LNCAP (cell line): ENCODE data around the gene ZNF552.
"Not testable (repeated sequence)": the region's sequence is repeated elsewhere in the genome, so short reads cannot be mapped to it uniquely, and the experiment has no call there.

Source experiments
- TF ChIP-seq, protein P1 (sequence below): fragments of 450-650 bp; IDR thresholded peaks from 2 replicates; pipeline ENCODE4 v1.5.1; 2017; ENCODE audit warnings: mild to moderate bottlenecking

ZNF552 gene

DNA sequence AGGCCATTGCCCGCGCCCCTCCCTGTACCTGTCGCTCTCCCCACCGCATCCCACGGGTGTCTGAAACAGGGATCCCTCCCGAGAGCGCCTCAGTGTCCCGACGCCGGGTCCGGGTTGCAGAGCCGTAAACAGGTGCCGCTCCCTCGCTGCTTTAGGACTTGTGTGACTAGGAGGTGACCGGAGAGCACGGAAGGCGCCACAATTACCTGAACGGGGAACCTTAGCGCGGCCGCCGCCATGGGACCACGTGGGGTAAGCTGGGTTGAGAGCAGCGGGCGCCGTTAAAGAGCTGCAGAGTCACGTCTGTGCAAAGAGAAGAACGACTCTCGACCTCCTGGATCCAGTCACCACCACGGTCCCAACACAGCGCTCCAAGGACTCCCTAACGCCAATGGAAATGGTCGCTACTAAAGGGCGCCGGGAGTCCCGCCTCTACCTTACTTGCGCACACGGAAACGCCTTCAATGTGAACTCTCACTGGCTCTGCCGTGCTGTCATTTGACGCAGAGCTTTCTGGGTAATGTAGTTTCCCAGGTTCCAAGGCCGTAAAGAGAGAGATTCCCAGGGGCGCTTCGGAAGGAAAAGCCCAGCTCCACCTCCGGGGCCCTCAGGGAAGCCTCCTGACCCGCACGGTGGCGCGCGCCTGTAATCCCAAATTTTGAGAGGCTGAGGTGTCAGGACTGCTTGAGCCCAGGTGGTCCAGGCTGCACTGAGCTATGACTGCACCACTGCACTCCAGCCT, at the start of gene ZNF552:
Gene ZNF552, minus strand, starts transcription at position 409 of the 742 bp plus-strand sequence. Its CDS starts 170 bp downstream, at position 239.
- TF ChIP-seq, protein P1, sequence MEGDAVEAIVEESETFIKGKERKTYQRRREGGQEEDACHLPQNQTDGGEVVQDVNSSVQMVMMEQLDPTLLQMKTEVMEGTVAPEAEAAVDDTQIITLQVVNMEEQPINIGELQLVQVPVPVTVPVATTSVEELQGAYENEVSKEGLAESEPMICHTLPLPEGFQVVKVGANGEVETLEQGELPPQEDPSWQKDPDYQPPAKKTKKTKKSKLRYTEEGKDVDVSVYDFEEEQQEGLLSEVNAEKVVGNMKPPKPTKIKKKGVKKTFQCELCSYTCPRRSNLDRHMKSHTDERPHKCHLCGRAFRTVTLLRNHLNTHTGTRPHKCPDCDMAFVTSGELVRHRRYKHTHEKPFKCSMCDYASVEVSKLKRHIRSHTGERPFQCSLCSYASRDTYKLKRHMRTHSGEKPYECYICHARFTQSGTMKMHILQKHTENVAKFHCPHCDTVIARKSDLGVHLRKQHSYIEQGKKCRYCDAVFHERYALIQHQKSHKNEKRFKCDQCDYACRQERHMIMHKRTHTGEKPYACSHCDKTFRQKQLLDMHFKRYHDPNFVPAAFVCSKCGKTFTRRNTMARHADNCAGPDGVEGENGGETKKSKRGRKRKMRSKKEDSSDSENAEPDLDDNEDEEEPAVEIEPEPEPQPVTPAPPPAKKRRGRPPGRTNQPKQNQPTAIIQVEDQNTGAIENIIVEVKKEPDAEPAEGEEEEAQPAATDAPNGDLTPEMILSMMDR: no peak

DNA sequence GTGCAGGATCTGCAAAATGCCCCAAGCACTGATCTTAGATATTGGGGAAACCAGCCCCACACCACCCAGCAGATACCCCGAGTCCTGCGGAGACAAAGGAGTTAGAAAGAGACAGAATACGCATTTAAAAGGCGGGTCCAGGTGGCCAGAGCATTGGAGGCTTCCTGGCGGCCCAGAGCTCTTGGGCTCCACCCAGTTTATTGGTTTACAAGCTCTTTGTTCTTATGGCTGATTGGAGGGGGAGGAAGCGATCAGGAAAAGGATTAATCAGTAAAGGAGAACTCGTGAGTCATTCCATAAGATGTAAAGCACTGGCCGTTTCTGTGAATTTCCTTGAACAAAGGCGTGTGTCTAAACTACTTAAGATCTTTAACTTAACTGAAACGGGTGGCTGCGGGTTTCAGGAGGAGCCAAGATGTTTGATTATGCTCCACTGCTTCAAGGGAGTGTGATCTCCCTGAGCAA, 35.9 kb upstream of the ZNF552 start:
- TF ChIP-seq, protein P1: no peak

DNA sequence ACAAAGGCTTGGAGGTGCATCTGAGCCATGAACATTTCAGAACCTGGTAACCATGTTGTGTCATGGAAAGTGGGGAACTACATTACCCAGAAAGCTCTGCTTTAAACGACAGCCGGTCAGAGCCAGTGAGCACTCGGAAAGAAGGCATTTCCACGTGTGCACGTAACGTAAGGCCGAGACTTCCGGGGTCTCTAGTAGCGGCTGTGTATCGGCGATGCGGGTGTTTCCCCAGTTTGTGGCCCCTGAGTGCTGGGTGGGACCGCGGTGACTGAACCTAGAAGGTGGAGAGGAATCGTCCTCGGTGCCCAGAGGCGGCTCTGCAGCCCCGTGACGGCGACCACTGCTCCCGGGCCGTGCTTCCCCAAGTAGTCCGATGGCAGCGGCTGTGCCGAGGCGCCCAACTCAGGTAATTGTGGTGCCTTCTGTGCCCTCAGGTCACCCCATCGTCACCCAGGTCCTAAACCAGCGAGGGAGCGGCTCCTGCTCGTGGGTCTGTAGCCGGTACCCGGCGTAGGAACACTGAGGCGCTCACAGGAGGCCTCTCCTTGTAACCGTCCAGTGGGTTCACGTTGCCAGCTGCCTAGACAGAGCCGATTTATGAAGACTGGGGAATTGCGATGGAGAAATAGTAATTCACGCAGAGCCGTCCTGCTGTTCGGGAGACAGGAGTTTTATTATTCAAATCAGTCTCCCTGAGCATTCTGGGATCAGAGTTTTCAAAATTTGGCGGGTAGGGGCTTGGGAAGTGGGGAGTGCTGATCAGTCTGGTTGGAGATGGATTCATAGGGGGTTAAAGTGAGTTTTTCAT, 35.2 kb upstream of the ZNF552 start, which contains the start of gene ZNF587:
Gene ZNF587, plus strand, starts transcription at position 194 of the 808 bp plus-strand sequence. Its CDS starts 180 bp downstream, at position 374.
- TF ChIP-seq, protein P1: not testable (repeated sequence)

DNA sequence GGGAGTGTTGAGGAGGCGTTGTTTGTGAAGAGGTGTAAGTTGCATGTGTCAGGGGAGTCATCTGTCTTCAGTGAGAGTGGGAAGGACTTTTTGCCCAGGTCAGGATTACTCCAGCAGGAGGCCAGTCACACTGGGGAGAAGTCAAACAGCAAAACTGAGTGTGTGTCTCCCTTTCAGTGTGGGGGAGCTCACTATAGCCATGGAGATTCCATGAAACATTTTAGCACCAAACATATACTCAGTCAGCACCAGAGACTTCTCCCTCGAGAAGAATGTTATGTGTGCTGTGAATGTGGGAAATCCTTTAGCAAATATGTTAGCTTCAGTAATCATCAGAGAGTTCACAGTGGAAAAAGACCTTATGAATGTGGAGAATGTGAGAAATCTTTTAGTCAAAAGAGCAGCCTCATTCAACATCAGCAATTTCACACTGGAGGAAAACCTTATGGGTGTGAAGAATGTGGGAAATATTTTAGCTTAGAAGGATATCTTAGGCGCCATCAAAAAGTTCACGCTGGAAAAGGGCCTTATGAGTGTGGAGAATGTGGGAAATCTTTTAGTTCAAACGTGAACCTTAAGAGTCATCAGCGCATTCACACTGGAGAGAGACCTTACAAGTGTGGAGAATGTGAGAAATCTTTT, 26.5 kb upstream of the ZNF552 start:
- TF ChIP-seq, protein P1: no peak

DNA sequence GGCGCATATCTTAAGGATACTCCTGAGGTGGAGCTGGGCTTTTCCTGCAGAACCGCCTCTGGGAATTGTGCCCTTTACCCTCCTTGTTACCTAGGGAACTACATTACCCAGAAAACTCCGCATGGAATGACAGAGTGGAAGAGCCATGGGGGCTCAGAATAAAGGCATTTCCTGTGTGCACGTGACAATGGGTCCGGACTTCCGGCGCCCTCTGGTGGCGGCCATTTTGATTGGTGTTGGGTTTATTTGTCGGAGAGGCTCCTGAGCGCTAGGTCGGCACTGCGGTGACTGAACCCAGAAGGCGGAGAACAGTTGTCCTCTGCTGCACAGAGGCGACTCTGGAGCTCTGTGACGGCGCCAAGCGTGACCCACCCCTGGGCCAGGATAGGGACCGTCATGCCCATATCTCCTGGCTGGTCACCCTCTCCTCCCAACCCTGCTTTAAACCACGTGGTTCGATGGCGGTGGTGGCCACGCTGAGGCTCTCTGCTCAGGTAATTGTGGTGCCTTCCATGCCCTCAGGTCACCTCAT, 15.4 kb upstream of the ZNF552 start, which contains the start of gene ZNF587B:
Gene ZNF587B, plus strand, starts transcription at position 229 of the 532 bp plus-strand sequence. Its CDS starts 230 bp downstream, at position 459.
- TF ChIP-seq, protein P1: peak; percentile 37; the same call in 1 of the 2 replicates

DNA sequence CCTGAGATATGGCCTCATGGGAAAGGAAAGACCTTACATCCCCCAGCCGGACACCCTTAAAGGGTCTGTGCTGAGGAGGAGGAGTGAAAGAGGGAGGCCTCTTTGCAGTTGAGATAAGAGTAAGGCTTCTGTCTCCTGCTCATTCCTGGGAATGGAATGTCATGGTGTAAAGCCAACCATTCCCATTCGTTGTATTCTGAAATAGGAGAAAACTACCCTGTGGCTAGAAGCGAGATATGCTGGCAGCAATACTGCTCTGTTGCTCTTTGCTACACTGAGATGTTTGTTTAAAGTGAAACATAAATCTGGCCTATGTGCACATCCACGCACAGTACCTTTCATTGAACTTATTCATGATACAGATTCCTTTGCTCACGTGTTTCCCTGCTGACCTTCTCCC, 14.6 kb upstream of the ZNF552 start:
- TF ChIP-seq, protein P1: no peak

DNA sequence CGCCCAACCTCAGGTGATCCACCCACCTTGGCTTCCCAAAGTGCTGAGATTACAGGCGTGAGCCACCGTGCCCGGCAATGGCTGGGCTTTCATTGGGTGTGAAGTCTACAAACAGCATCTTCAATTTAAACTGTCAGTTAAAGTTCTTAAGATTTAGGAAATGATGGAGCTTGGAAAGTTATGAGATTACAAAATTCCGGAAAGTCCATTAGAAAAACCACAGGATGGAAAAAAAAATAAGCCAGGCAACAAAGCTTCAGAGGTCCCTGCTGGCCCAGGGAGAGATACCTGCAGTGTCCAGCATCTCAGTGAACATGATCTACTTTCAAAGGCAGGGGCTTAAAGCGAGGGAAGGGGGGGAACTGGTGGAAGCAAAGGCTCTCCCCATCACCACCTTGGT, 10.8 kb upstream of the ZNF552 start:
- TF ChIP-seq, protein P1: no peak
